H1 (cell line): ENCODE measurements around the gene CAMK2B.

ENCODE experiments used
- EGR1 ChIP-seq: IDR thresholded peaks from 2 replicates; pipeline ENCODE4 v1.6.1; 2011; ENCODE audit warnings: low read depth, low read length, borderline replicate concordance
- EP300 ChIP-seq, 2 experiments: IDR thresholded peaks; 1 replicate in 1 of 2; 2 replicates in 1 of 2; pipeline ENCODE4 v1.6.1; 2011 to 2012; ENCODE audit warnings: low read depth in 2 of 2, low read length in 2 of 2, mild to moderate bottlenecking in 2 of 2, borderline replicate concordance in 1 of 2, inconsistent platforms in 1 of 2, moderate library complexity in 1 of 2
- KDM1A ChIP-seq: fragments of 200-600, 300-600 bp; sonication (generic); IDR thresholded peaks from 2 replicates; pipeline ENCODE4 v1.7.1; 2016; ENCODE audit warnings: mild to moderate bottlenecking, low read length, borderline replicate concordance
- POLR2A ChIP-seq, 2 experiments: IDR thresholded peaks; 1 replicate in 1 of 2; 2 replicates in 1 of 2; pipeline ENCODE4 v1.6.1; 2011; ENCODE audit warnings: low read depth in 2 of 2, low read length in 2 of 2, mild to moderate bottlenecking in 2 of 2; ENCODE audit errors: control extremely low read depth in 1 of 2
- POLR2AphosphoS5 ChIP-seq: IDR thresholded peaks from 2 replicates; pipeline ENCODE4 v1.6.1; 2011; ENCODE audit warnings: low read depth, low read length
- RFX5 ChIP-seq: IDR thresholded peaks from 2 replicates; pipeline ENCODE4 v1.6.1; 2011; ENCODE audit warnings: low read depth, low read length, improper control_type of control experiment, borderline replicate concordance
- SP2 ChIP-seq: IDR thresholded peaks from 2 replicates; pipeline ENCODE4 v1.6.1; 2012; ENCODE audit warnings: mild to moderate bottlenecking, low read length, inconsistent platforms
- TF ChIP-seq, protein P1 (sequence below), 3 experiments: IDR thresholded peaks; 1 replicate in 2 of 3; 2 replicates in 1 of 3; pipeline versions ENCODE4 v1.5.1 to v1.6.1; 2011; ENCODE audit warnings: low read length in 3 of 3, mild to moderate bottlenecking in 3 of 3, inconsistent platforms in 2 of 3, low read depth in 1 of 3, moderate library complexity in 1 of 3; ENCODE audit not compliant: insufficient read depth in 1 of 3; ENCODE audit errors: control extremely low read depth in 1 of 3
- TF ChIP-seq, protein P2 (sequence below): IDR thresholded peaks from 2 replicates; pipeline ENCODE4 v1.6.1; 2012; ENCODE audit warnings: low read length, inconsistent platforms

DNA sequence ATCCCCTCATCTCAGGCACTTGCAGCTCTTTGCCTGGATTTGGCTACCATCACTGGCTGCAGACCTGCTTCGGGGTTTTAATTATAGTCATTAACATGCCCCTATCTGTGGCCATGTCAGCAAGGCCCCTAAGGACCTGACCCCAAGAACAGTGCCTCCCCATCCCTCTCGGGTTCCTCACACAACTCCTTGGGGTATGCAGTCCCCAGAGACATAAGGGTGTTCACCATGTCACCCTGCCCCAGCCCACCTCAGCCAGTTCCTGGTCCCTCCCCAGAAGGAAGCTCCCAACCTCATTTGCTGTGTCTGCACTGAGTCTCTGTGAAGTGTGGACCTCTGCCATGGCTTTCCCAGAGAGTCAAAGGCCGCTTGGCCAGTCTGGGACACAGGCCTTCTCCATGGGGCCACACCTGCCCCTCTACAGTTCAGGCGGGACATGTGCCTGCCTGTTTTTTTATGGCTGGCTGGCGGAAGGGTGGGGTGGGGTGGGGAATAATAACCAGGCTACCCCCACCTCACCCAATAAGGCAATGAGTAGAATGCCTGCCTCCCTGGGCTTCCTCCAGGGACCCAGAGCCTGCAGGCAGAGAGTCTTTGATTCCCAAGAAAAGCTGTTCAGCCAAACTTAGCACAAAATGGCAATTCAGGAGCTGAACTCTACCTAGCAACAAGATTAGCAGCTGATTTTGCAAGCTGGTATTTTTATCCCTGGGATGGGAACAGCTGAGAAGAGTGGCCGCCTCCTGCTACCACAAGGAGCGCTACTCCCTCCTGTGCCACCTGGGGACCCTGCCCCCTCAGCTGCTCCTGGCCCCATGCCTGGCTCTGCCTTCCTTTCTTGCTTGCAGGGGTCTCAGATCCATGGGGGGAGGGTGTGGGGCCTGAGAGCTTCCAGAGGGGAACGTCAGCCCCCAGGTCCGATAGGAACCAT, 23.7 kb upstream of the CAMK2B start:
- TF ChIP-seq, protein P1, sequence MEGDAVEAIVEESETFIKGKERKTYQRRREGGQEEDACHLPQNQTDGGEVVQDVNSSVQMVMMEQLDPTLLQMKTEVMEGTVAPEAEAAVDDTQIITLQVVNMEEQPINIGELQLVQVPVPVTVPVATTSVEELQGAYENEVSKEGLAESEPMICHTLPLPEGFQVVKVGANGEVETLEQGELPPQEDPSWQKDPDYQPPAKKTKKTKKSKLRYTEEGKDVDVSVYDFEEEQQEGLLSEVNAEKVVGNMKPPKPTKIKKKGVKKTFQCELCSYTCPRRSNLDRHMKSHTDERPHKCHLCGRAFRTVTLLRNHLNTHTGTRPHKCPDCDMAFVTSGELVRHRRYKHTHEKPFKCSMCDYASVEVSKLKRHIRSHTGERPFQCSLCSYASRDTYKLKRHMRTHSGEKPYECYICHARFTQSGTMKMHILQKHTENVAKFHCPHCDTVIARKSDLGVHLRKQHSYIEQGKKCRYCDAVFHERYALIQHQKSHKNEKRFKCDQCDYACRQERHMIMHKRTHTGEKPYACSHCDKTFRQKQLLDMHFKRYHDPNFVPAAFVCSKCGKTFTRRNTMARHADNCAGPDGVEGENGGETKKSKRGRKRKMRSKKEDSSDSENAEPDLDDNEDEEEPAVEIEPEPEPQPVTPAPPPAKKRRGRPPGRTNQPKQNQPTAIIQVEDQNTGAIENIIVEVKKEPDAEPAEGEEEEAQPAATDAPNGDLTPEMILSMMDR (IDR thresholded peaks at IDR 0.05; ENCODE audit: control extremely low read depth in 1 of 3, insufficient read depth in 1 of 3, low read depth in 1 of 3, low read length in 3 of 3) = peak; percentile 55 to 73 (median 66)
- no peak for TF ChIP-seq POLR2A (IDR thresholded peaks at IDR 0.05; ENCODE audit: control extremely low read depth in 1 of 2, low read depth in 2 of 2, low read length in 2 of 2)
- no peak for TF ChIP-seq POLR2AphosphoS5
- no peak for TF ChIP-seq KDM1A
- no peak for TF ChIP-seq SP2
- TF ChIP-seq RFX5 = peak; percentile 90
- TF ChIP-seq, protein P2, sequence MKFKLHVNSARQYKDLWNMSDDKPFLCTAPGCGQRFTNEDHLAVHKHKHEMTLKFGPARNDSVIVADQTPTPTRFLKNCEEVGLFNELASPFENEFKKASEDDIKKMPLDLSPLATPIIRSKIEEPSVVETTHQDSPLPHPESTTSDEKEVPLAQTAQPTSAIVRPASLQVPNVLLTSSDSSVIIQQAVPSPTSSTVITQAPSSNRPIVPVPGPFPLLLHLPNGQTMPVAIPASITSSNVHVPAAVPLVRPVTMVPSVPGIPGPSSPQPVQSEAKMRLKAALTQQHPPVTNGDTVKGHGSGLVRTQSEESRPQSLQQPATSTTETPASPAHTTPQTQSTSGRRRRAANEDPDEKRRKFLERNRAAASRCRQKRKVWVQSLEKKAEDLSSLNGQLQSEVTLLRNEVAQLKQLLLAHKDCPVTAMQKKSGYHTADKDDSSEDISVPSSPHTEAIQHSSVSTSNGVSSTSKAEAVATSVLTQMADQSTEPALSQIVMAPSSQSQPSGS = no peak
- TF ChIP-seq EGR1 = no peak
- no peak for TF ChIP-seq EP300 (IDR thresholded peaks at IDR 0.05; ENCODE audit: borderline replicate concordance in 1 of 2, low read depth in 2 of 2, low read length in 2 of 2)
